ENCODE results near the gene SRPRA.
A peak's percentile ranks its signal among the peaks of the same experiment; 100 is the strongest.
"Not testable (repeated sequence)": the region's sequence is repeated elsewhere in the genome, so short reads cannot be mapped to it uniquely, and the experiment has no call there.

SRPRA gene, protein sequence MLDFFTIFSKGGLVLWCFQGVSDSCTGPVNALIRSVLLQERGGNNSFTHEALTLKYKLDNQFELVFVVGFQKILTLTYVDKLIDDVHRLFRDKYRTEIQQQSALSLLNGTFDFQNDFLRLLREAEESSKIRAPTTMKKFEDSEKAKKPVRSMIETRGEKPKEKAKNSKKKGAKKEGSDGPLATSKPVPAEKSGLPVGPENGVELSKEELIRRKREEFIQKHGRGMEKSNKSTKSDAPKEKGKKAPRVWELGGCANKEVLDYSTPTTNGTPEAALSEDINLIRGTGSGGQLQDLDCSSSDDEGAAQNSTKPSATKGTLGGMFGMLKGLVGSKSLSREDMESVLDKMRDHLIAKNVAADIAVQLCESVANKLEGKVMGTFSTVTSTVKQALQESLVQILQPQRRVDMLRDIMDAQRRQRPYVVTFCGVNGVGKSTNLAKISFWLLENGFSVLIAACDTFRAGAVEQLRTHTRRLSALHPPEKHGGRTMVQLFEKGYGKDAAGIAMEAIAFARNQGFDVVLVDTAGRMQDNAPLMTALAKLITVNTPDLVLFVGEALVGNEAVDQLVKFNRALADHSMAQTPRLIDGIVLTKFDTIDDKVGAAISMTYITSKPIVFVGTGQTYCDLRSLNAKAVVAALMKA

DNA sequence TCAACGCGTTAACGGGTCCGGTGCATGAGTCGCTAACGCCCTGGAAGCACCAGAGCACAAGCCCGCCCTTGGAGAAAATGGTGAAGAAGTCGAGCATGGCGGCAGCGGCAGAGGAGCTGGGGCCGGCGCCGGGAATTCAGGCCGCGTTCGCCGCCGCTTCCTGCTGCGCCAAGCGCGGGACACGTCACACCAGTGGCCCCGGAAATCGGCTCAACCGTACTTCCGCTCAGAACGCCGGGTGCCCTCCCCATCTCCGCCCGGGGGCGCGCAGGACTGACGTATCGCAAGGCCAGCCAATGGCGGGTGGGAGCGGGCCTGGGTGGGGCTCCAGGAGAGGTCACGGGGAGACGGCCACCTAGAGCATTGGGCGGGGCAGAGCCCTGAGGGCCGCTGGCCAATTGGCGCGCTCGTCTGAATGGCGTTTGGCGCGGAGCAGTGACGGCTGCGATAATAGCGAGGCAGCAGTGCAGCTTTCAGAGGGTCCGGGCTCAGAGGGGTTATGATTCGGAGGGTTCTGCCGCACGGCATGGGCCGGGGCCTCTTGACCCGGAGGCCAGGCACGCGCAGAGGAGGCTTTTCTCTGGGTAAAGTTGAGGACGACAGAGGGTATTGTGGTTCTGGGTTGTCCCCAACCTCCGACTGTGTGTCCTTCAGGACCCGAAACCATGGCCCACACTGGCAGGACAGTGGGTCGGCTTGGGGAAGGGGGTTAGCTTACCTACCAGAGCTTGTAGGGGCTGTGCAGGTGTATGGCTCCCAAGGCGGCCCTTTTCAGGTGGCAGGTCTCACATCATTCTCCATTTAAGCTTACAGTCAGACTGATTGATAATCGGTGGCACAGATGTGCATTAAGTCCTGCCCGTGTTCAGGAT lies at the start of gene SRPRA, which contains the start of gene FOXRED1:
SRPRA (minus strand) TSS at position 188 of the 872 bp plus-strand sequence; CDS start at position 97, 91 bp downstream.
FOXRED1 (plus strand) TSS at position 447 of the 872 bp plus-strand sequence; CDS start at position 500, 53 bp downstream.
- DNase-seq (ENCODE audit: low read depth): peak; percentile 100

DNA sequence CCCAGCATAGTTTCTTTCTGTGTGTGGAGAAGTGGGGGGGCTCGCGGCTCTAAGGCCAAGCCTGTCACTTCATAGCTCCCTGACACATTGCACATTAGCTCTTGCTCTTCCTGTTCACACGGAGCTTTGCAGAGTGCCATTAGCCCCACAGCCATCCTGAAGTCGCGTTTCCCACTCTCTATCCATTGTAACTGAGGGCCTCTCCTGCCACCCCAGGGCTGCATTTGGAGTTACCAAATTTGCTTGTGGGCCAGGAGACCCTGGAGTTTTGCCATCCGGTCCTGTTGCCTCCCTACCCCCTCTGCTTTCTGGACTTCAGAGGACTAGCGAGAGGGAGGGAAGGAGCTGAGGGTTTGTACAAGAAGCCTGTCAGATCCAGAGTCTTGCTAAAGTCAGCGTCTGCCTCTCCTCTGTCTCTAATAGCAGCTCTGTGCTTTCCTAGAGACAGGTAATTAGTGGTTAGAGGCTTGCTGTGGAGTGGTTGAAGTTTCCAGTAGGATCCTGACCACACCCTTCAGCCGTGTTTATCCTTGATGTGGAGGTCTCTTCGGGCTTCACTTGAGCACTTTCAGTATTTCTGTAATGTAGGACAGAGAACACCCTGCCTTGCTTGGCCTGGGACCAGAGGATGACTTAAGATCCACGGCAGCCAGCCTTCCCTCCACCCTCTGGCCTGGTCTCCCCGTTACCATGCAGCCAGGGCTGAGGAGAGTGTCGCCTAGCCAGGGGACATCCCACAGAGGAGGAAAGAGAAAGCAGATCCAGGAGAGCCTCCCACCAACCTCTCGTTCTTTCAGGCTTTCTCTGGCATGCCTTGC lies 49.3 kb upstream of the SRPRA start:
- DNase-seq (ENCODE audit: low read depth): no peak

DNA sequence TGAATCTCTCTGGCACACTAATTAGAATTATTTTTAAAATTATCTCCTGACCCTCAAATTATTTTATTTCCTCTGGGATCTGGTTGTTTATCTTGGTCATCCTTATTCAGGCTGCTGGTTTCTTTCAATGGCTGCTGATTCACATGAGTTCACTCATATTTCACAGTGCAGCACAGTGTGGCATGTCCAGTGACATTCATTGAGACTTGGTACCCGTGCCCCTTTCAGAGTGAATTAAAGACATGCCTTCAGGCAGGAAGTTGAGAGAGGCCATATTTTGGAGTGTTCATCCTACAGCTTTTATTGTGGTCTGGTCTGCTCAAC lies 48.7 kb upstream of the SRPRA start:
- no peak for DNase-seq (ENCODE audit: low read depth)

DNA sequence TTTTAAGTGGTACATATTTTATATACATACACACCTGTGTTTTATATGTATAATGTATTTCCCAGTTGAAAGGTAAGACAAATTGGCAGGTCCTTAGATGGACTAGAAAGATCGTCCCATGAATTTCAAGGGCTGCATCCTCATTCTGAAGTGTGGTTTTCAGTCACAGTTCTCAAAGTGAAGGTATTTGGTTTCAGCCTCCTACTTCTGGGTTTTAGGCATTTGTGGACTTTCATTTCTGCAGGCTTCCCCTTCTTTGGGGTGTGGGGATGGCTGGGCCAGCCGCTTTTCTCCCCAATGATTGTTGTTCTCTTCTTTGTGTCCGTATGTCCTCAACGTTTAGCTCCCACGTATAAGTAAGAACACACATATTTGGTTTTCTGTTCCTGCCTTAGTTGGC lies 45.1 kb upstream of the SRPRA start:
- no peak for DNase-seq (ENCODE audit: low read depth)

DNA sequence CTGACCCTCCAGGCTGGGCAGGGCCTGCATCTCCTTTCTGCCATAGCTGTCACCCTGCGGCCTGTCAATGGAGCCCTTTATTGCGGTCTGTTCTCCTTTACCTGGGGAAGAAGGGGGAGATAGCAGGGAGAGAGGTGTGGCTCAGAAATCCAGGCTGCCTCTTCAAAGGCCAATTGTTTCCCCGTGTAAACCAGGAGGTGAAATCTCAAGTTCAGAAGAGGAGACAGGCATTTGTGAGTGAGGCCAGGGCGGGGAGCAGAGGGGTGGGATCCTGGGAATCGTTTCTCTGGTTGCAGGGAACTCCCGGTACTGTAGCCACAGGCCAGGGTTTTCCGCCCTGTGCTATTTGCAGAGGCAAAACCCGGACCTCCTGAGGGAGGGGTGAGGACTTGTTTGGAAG lies 44.3 kb upstream of the SRPRA start:
- DNase-seq (ENCODE audit: low read depth): no peak

DNA sequence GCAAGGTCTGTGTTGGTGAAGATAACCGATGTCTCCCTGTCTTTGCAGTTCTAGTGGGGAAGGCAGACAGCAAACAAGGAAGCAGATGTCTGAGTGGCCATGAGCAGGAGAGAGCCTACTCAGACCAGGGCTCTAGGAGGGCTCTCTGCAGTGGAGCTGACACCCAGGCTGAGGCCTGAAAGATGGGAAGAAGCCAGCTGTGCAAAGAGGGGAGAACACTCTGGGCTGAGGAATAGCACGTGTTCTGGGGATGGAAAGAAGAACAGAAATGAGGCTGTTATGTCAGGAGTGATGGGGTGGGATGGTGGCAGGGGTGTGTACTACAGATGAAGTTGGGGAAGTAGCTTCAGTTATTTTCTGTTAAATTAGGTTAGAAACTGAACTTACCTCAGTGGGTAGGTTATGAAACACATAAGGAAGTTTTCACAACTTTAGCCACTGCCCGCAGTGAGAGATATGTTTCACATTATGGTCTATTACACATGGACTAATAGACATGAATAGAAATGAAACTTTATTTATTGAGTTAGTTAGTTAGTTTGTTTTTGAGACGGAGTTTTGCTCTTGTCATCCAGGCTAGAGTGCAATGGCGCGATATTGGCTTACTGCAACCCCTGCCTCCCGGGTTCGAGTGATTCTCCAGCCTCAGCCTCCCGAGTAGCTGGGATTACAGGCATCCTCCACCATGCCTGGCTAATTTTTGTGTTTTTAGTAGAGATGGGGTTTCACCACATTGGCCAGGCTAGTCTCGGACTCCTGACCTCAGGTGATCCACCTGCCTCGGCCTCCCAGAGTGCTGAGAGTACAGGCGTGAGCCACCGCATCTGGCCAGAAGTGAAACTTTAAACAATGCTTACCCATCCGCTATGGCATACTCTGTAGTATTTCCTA lies 43.0 kb upstream of the SRPRA start:
- no peak for DNase-seq (ENCODE audit: low read depth)

DNA sequence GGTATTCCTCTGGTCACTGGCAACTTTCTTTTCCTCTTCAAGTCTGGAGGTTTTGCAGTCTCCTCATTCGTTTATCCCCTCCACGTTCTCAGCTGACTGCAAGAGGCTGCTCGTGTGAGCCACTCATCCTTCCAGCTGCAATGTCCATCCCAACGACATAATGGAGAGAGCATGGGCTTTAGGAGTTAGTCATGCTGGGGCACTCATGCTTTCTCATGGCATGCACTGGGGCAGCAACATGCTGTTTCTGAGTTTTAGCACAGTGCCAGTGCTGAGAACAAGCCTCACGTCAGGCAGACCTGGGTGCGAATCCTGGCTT lies 42.3 kb upstream of the SRPRA start:
- DNase-seq (ENCODE audit: low read depth): no peak

DNA sequence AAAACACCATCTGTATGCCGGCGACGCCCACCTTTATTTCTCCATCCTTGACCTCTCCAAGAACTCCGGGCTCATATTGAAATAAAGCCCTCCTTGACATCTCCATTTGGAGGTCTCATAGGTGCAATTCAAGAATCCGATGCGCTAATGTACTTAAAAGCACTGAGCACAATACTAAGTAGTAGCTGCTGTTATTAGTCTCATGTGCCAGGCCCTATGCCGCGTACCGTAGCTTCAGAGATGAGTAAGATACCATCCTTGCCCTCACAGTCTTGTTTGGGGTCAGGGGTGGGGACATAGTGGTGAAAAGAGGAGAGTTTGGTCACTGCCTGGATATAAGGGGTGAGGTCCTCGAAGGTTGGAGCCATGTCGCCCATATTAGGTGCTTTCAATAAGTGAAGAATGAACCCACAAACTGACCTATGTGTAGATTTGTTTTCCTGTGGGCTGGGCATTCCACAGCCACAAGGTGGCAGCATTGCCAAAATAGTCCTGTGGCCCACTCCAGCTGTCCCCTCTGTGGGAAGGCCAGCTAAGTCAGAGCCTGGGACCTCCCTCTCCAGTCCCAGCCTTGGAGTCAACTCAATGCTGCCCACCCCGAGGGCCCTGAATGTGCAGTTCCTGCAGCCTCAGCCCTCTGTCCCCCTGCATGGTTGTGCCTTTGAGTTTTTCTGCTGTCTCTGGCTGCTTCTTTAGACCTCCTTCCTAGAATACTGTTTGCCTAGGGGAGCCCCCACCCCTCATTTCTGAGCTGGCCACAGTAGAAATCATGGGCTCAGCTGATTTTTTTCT lies 41.7 kb upstream of the SRPRA start:
- DNase-seq (ENCODE audit: low read depth): peak; percentile 30

DNA sequence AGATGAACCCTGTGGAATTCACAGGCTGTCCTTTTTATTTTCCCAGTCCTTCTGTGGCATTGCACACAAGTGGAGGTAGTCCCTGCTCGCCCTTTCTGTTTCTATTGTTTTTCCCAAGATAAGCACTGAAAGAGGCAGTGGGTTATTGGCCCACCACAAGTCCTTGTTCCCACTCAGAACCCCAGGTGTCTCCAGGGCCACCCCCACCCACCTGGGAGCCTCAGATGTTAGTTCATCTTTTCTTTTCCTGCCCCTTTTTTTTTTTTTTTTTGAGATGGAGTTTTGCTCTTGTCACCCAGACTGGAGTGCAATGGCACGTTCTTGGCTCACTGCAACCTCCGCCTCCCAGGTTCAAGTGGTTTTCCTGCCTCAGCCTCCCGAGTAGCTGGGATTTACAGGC lies 40.1 kb upstream of the SRPRA start:
- not testable (repeated sequence) for DNase-seq (ENCODE audit: low read depth)

DNA sequence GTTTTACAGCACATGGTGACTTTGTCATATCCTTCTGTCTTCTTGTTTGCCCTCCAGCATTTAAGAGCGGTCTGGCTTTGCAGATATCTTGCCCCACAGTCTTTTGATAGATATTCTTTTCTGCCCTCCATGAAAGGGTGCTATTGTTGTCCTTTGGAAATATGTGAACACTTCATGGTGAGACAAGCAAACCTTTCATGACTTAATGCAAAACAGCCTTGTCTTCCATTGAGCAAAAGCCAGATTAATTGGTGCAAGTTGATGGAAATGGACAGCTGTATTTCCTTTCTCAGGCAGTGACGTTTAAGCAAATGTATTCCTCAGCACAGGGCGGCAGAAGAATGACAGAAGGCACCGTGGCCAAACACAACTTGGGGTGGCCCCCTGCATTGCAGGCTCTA lies 39.6 kb upstream of the SRPRA start:
- DNase-seq (ENCODE audit: low read depth): no peak

DNA sequence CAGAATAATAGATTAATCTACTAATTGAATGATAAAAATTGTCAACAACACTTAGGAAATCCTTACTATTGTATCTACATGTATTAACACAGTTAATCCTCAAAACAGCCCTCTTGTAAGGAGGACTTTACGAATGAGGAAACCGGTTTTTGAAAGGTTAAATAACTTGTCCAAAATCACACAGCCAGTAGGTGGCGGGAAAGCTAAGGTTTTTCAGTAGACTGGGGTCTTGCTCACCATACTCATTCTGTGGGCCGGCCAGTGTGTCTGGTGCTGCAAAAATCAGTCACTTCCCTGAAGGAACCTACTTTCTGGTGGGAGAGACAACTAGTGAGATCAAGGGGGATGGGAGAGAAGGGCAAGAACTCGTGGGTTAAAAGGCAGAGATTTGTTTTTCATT lies 39.0 kb upstream of the SRPRA start:
- no peak for DNase-seq (ENCODE audit: low read depth)

DNA sequence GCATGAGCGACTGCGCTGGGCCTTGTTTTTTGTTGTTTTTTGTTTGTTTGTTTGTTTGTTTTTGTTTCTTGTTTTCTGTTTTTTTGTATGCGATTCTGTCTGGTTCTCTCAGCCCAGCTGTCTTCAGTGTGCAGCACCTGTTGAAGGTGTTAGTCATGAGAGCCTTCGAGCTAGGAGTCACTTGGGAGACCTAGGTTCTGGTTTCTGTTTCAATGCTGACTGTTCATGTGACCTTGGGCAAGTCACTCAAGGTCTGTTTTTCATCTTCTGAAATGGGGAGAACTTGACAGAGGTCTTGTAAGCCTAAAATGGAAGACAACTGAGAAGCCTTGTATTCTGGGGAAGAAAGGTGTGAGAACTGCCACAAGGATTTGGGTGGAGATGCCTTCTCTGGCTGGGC lies 37.0 kb upstream of the SRPRA start:
- DNase-seq (ENCODE audit: low read depth): no peak

DNA sequence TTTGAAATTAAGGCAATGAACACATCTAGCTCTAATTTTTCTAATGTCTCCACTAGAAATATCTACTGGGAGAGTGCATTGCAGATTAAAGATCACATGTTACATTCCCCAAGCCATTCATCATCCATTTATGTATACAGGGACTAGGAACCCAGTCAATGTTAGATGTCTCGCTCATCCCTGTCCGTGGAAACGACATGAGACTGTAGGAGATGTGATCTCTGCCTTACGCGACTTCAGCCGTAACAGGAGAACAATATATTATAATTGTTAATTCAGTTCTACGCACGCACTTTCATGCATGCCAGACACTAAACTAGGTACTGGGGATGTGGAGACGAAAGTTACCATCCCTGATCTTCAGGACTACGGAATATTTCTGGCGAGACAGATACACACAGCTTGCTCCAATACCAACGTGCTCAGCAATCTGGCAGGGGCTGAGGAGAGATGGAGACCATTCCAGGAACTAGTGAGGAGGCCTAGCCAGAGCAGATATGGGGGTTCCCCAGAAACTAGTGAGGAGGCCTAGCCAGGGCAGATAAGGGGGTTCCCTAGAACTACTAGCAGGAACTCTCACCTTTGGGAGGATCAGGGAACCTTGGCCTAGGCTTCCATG lies 35.9 kb upstream of the SRPRA start:
- no peak for DNase-seq (ENCODE audit: low read depth)

DNA sequence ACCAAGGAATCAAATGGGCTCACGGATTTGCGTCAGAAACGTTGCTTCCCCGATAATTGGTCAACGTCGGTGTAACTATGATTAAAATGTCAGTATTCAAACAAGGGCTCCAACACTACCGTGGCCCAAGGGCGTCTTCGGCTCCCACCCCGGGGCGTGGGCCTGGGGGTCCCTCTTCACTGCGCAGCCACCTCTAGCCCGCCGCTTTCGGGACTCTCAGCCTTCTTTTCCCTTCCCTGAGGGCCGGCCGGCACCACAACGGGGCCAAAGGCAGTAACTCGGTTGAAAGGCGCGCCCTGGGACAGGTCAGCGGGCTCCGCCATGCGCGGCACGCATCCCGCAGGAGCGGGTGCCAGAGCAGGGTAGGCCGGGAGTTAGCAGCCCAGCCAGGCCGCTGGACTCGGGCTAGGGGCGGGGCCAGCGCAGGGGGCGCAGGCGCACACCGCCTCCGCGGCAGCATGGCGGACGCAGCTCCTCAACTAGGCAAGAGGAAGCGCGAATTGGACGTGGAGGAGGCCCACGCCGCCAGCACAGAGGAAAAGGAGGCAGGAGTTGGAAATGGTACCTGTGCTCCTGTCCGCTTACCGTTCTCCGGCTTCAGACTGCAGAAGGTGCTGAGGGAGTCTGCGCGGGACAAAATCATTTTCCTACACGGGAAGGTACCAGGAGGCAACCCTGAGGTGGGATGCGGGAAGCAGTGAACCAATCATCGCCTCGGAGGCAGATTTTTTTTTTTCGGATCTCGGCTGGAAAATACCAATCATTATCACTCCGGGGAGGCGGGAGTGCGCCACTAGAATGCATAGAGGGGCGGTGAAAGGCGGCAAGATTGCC lies 35.1 kb upstream of the SRPRA start, which contains the start of gene DCPS:
DCPS (plus strand) TSS at position 438 of the 834 bp plus-strand sequence; CDS start at position 459, 21 bp downstream.
- DNase-seq (ENCODE audit: low read depth): peak; percentile 78

DNA sequence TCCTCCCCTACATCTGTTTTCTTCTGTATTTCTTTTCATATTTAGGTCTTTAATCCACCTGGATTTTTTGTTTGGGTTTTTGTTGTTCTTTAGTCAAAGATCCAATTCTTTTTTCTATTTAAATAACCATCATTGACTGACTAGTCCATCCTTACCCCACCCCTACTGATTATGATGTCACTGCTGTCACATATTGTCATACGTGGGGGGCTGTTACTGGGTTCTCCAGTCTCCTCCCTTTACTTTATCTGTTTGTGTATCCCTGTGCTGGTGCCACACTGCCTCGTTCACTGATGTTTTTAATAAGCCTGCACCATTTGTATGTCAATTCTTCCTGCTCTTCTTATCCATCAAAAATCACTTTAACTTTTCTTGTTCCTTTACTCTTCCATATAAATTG lies 28.3 kb upstream of the SRPRA start:
- no peak for DNase-seq (ENCODE audit: low read depth)

DNA sequence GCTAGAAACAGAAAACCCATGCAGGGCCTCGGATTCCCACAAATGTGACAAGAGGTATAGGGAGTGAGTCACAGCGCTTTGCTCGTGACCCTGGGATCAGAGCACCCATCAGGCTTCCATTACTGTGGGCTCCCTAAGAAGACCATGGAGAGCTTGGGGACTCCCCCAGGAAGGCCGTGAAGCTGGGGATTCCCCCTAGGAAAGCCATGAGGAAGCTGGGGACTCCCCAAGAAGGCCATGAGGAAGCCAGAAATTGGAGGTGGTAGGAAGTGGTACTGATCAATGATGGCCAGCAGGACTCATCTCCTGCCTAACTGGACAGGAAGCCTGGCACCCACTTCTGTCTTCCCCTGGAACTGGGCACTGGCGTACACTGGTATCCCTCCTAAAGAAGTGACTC lies 25.0 kb upstream of the SRPRA start:
- DNase-seq (ENCODE audit: low read depth): no peak

DNA sequence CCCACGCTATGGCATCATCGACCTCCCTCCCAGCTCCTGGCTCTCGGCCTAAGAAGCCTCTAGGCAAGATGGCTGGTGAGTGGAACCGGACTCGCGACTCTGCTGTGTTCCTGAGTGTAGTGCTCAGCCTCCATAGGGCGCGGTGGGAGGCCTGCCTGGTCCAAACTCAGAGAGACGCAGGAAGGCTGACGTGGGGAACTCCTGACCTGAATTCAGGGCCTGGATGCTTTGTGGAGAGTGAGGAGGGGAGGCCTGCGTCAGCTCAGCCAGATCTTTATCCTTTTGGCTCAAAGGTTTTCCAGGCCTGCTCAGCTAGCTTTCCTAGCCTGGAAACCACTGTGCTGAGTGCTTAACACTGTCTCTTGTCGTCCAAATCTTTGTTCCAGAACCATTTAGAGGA lies 22.2 kb upstream of the SRPRA start:
- DNase-seq (ENCODE audit: low read depth): no peak

DNA sequence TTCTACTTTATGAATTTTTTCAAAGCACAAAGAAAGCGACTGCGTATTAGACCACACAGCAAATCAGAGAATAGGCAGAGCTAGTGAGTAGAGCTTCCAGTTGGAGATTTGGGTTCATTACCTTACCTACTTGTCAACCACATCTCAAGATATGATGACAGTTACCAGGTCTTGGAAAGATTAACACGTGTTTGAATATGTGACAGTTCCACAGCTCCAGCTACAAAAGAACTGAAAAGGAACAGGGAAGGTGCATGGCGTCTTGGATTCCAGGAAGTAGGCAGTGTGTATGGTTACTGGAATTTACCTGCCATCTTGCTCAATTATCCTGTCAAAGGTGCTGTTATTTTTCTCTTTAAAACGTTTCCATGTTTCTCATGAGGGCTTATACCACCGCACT lies 19.5 kb upstream of the SRPRA start:
- no peak for DNase-seq (ENCODE audit: low read depth)

DNA sequence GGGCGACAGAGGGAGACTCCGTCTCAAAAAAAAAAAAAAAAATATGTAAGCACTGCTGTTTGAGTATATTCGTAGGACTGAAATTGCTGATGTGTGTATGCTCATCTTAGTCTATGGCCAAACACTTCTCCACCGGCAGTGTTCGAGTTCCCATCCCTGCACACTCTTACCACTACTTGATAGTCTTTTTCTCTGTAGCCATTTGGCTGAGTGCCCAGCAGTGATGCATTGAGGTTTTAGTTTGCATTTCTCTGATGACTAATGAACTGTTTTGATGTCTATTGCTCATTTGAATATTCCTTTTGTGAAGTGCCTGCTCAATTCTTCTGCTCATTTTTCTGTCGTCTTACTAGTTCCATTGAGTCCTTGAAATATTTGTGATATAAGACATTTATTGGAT lies 16.1 kb upstream of the SRPRA start:
- peak; percentile 76 for DNase-seq (ENCODE audit: low read depth)

Measured in activated gamma-delta T cell treated with anti-CD3 and anti-CD28 coated beads, Interleukin-2, amount 50 U/mL, for 16 hours (primary cell).